ENCODE data around the gene ARHGAP12.
A peak's percentile ranks its signal among the peaks of the same experiment; 100 is the strongest.
"Not testable (repeated sequence)": the region's sequence is repeated elsewhere in the genome, so short reads cannot be mapped to it uniquely, and the experiment has no call there.

ARHGAP12 gene

DNA sequence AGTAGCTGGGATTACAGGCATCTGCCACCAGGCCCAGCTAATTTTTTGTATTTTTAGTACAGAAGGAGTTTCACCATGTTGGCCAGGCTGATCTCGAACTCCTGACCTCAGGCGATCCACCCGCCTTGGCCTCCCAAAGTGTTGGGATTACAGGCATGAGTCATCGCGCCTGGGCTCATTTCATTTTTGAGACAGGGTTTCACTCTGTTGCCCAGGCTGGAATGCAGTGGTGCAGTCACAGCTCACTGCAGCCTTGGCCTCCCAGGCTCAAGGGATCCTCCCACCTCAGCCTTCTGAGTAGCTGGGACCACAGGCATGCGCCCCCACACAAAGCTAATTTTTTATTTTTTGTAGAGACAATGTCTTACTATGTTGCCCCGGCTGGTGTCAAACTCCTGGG, 159.7 kb downstream of the ARHGAP12 start:
- H3K9me3 ChIP-seq (ENCODE audit: control insufficient read depth, insufficient read depth, low read length); H3K4me1 ChIP-seq (ENCODE audit: control insufficient read depth, insufficient read depth, low read length); H3K36me3 ChIP-seq (ENCODE audit: control insufficient read depth, insufficient read depth, low read length); H3K9ac ChIP-seq (ENCODE audit: low read depth, low read length); H3K4me3 ChIP-seq (ENCODE audit: low read depth, low read length); H3K27me3 ChIP-seq (ENCODE audit: control insufficient read depth, insufficient read depth, low read length): not testable (repeated sequence)

DNA sequence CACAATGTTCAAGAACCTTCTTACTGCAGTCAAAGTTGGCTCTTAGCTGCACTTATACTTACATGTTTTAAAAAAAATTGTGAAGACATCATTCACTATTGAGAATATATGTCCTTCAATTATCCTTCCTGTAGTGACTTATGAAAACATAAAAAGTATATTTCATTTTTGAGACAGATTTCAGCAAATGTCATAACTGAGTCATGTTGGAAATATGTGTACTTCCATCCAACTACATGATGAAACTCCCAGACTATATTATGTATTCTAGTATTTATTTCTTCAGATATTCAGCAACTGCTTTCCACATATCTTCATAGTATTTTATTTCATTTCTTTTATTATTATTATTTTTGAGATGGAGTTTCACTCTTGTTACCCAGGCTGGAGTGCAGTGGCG, 160.2 kb downstream of the ARHGAP12 start:
- no peaks in the 10 kb centered on the region for H3K9me3 ChIP-seq (ENCODE audit: control insufficient read depth, insufficient read depth, low read length)
- no peak overlapping the region for H3K4me3 ChIP-seq (ENCODE audit: low read depth, low read length)
- no peak overlapping the region for H3K9ac ChIP-seq (ENCODE audit: low read depth, low read length)
- H3K36me3 ChIP-seq (ENCODE audit: control insufficient read depth, insufficient read depth, low read length): no peaks in the 10 kb centered on the region
- H3K4me1 ChIP-seq (ENCODE audit: control insufficient read depth, insufficient read depth, low read length): peaks cover 4% of the 10 kb centered on the region
- H3K27me3 ChIP-seq (ENCODE audit: control insufficient read depth, insufficient read depth, low read length): no peaks in the 10 kb centered on the region

DNA sequence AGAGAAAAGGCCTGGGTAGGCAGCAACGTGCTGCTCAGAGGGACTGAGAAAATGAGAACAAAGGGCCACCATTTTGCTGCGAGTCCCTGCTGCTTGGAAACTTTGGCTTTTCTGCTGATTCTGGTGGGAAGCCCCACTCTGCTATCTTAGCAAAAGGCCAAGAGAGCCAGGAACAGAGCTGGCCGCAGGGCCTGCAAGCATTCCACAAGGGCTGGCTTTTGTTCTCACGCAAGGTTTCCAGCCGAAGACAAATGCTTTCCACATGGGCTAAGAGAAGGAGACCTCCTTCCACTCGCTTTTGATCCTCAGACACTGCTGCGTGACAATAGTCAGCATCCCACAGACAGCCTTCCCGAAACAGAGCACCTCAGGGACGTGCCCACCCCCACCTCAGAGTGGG, 163.1 kb downstream of the ARHGAP12 start:
- H3K9me3 ChIP-seq (ENCODE audit: control insufficient read depth, insufficient read depth, low read length): no peaks in the 10 kb centered on the region
- no peak overlapping the region for H3K9ac ChIP-seq (ENCODE audit: low read depth, low read length)
- H3K36me3 ChIP-seq (ENCODE audit: control insufficient read depth, insufficient read depth, low read length): no peaks in the 10 kb centered on the region
- peaks cover 2% of the 10 kb centered on the region for H3K27me3 ChIP-seq (ENCODE audit: control insufficient read depth, insufficient read depth, low read length)
- peaks cover 7% of the 10 kb centered on the region for H3K4me1 ChIP-seq (ENCODE audit: control insufficient read depth, insufficient read depth, low read length)
- no peak overlapping the region for H3K4me3 ChIP-seq (ENCODE audit: low read depth, low read length)

DNA sequence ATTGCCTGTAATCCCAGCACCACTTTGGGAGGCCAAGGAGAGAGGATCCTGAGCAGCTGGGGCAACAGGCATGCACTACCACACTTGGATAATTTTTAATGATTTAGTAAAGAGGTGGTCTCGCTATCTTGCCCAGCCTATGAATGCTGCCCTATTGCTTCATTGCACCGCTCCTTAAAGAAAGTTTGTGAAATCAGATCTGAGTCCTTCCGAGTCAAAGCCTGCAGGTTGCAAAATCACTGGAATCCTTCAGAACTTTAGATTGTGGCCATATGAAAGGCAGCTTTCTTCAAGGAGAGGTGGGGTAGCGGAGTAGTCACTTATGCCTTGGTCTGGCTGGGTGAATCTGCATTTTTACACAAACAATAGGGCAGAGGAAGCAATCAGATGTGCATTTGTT, 166.3 kb downstream of the ARHGAP12 start:
- peaks cover 17% of the 10 kb centered on the region for H3K4me1 ChIP-seq (ENCODE audit: control insufficient read depth, insufficient read depth, low read length)
- H3K9ac ChIP-seq (ENCODE audit: low read depth, low read length): no peak overlapping the region
- peaks cover 2% of the 10 kb centered on the region for H3K27me3 ChIP-seq (ENCODE audit: control insufficient read depth, insufficient read depth, low read length)
- no peaks in the 10 kb centered on the region for H3K36me3 ChIP-seq (ENCODE audit: control insufficient read depth, insufficient read depth, low read length)
- H3K9me3 ChIP-seq (ENCODE audit: control insufficient read depth, insufficient read depth, low read length): no peaks in the 10 kb centered on the region
- no peak overlapping the region for H3K4me3 ChIP-seq (ENCODE audit: low read depth, low read length)

- Histone ChIP-seq H3K4me3 (ENCODE audit: low read depth, low read length) (no peak overlapping the region), H3K27me3 (ENCODE audit: control insufficient read depth, insufficient read depth, low read length) (peaks cover 2% of the 10 kb centered on the region), H3K9me3 (ENCODE audit: control insufficient read depth, insufficient read depth, low read length) (no peaks in the 10 kb centered on the region), H3K9ac (ENCODE audit: low read depth, low read length) (no peak overlapping the region), H3K4me1 (ENCODE audit: control insufficient read depth, insufficient read depth, low read length) (peaks cover 27% of the 10 kb centered on the region), H3K36me3 (ENCODE audit: control insufficient read depth, insufficient read depth, low read length) (no peaks in the 10 kb centered on the region)
Observed at GRCh38 chr10:31761156-31761555, 167.5 kb downstream of the ARHGAP12 start.

- Histone ChIP-seq H3K9ac (ENCODE audit: low read depth, low read length) (no peak overlapping the region), H3K27me3 (ENCODE audit: control insufficient read depth, insufficient read depth, low read length) (peaks cover 2% of the 10 kb centered on the region), H3K4me3 (ENCODE audit: low read depth, low read length) (peak overlapping the region; percentile 52), H3K9me3 (ENCODE audit: control insufficient read depth, insufficient read depth, low read length) (no peaks in the 10 kb centered on the region), H3K36me3 (ENCODE audit: control insufficient read depth, insufficient read depth, low read length) (no peaks in the 10 kb centered on the region), H3K4me1 (ENCODE audit: control insufficient read depth, insufficient read depth, low read length) (peaks cover 25% of the 10 kb centered on the region)
Observed at GRCh38 chr10:31760674-31761081, 168.0 kb downstream of the ARHGAP12 start.

DNA sequence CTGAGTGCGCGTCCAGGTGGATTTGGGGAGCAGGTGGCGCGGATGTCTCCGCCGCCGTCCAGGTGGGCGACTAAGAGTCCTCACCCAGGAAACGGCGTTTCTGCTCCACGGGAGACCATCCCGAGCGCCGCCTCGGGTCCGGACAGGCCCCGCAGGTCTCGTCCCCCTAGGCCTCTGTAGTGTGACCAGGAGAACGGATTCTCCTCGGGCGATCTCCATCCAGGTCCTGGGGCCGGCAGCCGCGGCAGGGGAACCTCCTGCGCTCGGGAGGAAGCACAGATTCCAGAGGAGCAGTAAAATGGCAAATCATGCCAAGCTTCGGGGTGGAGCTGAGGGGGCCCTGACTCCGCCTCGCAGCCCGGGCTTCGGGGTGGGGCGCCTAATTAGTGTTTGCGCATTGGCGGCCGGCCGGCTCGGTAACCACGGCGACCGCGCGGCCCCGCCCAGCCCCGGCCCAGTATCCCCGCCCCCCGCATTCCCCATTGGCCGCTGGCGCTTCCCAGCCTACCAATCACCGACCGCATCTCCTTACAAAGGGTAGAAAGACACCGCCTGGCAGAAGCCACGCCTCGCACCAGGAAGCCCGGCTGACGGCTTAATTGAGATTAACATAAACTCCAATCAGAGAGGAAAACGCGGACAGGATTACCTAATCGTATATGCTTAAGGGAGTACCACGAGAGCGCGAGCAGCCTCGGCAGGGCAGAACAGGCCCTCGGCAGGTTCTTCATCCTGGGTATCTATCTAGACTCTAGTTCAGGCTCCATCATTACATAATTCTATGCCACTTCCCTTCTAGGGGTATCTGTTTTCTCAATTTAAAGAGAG, 168.6 kb downstream of the ARHGAP12 start:
- H3K9me3 ChIP-seq (ENCODE audit: control insufficient read depth, insufficient read depth, low read length): no peaks in the 10 kb centered on the region
- no peaks in the 10 kb centered on the region for H3K36me3 ChIP-seq (ENCODE audit: control insufficient read depth, insufficient read depth, low read length)
- H3K4me1 ChIP-seq (ENCODE audit: control insufficient read depth, insufficient read depth, low read length): peaks cover 31% of the 10 kb centered on the region

GRCh38 chr10:31759124-31759798, 169.4 kb downstream of the ARHGAP12 start:
- H3K4me3 ChIP-seq (ENCODE audit: low read depth, low read length): peak overlapping the region; percentile 79
- peak overlapping the region; percentile 65 for H3K9ac ChIP-seq (ENCODE audit: low read depth, low read length)
- peaks cover 36% of the 10 kb centered on the region for H3K4me1 ChIP-seq (ENCODE audit: control insufficient read depth, insufficient read depth, low read length)
- peaks cover 2% of the 10 kb centered on the region for H3K27me3 ChIP-seq (ENCODE audit: control insufficient read depth, insufficient read depth, low read length)
- H3K36me3 ChIP-seq (ENCODE audit: control insufficient read depth, insufficient read depth, low read length): no peaks in the 10 kb centered on the region
- no peaks in the 10 kb centered on the region for H3K9me3 ChIP-seq (ENCODE audit: control insufficient read depth, insufficient read depth, low read length)

More for the DNA sequence above, 168.6 kb downstream of the ARHGAP12 start:
- H3K4me3 ChIP-seq (ENCODE audit: low read depth, low read length): peak overlapping the region; percentile 79
- peaks cover 2% of the 10 kb centered on the region for H3K27me3 ChIP-seq (ENCODE audit: control insufficient read depth, insufficient read depth, low read length)
- peak overlapping the region; percentile 65 for H3K9ac ChIP-seq (ENCODE audit: low read depth, low read length)

DNA sequence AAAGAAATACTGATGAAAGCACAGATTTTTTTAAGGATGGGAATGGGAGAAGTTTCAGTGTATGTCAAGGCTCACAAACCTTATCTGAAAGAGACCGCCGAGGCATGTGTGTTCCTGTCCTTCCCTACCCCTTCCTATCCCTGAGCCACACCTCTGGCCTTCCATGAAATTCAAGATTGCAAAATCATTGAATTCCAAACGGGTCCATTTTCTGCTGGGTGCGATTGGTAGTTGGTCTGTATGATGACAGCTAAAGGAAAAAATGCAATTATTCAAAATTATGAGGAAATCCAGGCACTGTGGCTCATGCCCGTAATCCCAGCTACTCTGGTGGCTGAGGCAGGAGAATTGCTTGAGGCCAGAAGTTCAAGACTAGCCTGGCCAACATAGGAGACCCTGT, 170.1 kb downstream of the ARHGAP12 start:
- Histone ChIP-seq H3K4me3 (ENCODE audit: low read depth, low read length) (no peak overlapping the region), H3K36me3 (ENCODE audit: control insufficient read depth, insufficient read depth, low read length) (no peaks in the 10 kb centered on the region), H3K9me3 (ENCODE audit: control insufficient read depth, insufficient read depth, low read length) (no peaks in the 10 kb centered on the region), H3K4me1 (ENCODE audit: control insufficient read depth, insufficient read depth, low read length) (peaks cover 36% of the 10 kb centered on the region), H3K27me3 (ENCODE audit: control insufficient read depth, insufficient read depth, low read length) (peaks cover 2% of the 10 kb centered on the region), H3K9ac (ENCODE audit: low read depth, low read length) (no peak overlapping the region)

DNA sequence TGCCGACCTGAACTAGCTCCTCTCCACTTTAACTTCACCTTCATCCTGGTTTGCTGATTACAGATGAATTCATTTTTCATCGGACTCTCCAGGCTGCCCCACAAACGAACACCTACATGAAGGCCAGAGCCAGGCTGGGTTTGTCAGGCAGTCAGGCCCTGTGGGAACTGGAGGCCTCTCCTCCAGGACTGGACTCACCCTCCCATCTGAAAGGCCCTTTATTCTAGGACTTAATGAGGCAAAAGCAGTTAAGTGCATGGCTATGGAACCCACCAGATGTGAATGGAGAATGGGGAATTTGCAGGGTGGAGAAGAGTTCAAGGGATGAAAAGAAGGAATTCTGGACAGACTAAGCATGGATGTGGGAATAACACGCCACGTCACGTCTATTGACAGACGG, 170.8 kb downstream of the ARHGAP12 start:
- Histone ChIP-seq H3K36me3 (ENCODE audit: control insufficient read depth, insufficient read depth, low read length) (no peaks in the 10 kb centered on the region), H3K27me3 (ENCODE audit: control insufficient read depth, insufficient read depth, low read length) (peaks cover 2% of the 10 kb centered on the region), H3K9ac (ENCODE audit: low read depth, low read length) (no peak overlapping the region), H3K4me1 (ENCODE audit: control insufficient read depth, insufficient read depth, low read length) (peaks cover 36% of the 10 kb centered on the region), H3K9me3 (ENCODE audit: control insufficient read depth, insufficient read depth, low read length) (no peaks in the 10 kb centered on the region), H3K4me3 (ENCODE audit: low read depth, low read length) (no peak overlapping the region)

GRCh38 chr10:31757386-31757791, 171.2 kb downstream of the ARHGAP12 start:
- Histone ChIP-seq H3K9ac (ENCODE audit: low read depth, low read length) (no peak overlapping the region), H3K36me3 (ENCODE audit: control insufficient read depth, insufficient read depth, low read length) (no peaks in the 10 kb centered on the region), H3K4me1 (ENCODE audit: control insufficient read depth, insufficient read depth, low read length) (peaks cover 36% of the 10 kb centered on the region), H3K9me3 (ENCODE audit: control insufficient read depth, insufficient read depth, low read length) (no peaks in the 10 kb centered on the region), H3K4me3 (ENCODE audit: low read depth, low read length) (no peak overlapping the region), H3K27me3 (ENCODE audit: control insufficient read depth, insufficient read depth, low read length) (peaks cover 2% of the 10 kb centered on the region)

DNA sequence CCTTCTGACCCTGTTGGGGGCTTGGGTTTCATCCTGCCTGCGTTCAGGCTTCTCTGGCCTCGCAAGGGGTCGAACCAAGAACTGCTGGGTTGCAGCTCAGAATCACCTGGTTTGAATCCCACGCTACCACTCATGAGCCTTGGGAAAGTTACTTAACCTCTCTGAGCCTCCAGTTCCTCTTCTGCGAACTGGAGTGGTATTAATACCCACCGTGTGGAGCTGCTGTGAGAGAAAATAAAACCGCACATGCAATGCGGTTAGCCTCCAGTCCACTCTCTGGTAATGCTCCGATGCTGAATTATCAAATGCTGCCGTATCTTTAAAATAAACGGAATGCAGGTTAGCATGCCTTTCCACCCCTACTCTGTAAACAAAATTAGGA, 171.9 kb downstream of the ARHGAP12 start:
- peaks cover 36% of the 10 kb centered on the region for H3K4me1 ChIP-seq (ENCODE audit: control insufficient read depth, insufficient read depth, low read length)

More for the DNA sequence above, 171.9 kb downstream of the ARHGAP12 start:
- Histone ChIP-seq H3K4me3 (ENCODE audit: low read depth, low read length) (no peak overlapping the region), H3K9ac (ENCODE audit: low read depth, low read length) (no peak overlapping the region), H3K36me3 (ENCODE audit: control insufficient read depth, insufficient read depth, low read length) (no peaks in the 10 kb centered on the region), H3K27me3 (ENCODE audit: control insufficient read depth, insufficient read depth, low read length) (peaks cover 2% of the 10 kb centered on the region), H3K9me3 (ENCODE audit: control insufficient read depth, insufficient read depth, low read length) (no peaks in the 10 kb centered on the region)

All from iPS-15b (cell line).